GM19324 (cell line): ENCODE measurements around the gene ANXA6.
A peak's percentile ranks its signal among the peaks of the same experiment; 100 is the strongest.
"Not testable (repeated sequence)": the region's sequence is repeated elsewhere in the genome, so short reads cannot be mapped to it uniquely, and the experiment has no call there.

Experiments
- ATAC-seq: cut with Tn5 transposase; IDR thresholded peaks from one replicate; pipeline ENCODE4 v1.9.1; 2021; ENCODE audit warnings: mild to moderate bottlenecking, moderate library complexity; ENCODE audit not compliant: unreplicated experiment, low FRiP score

ANXA6 gene

DNA sequence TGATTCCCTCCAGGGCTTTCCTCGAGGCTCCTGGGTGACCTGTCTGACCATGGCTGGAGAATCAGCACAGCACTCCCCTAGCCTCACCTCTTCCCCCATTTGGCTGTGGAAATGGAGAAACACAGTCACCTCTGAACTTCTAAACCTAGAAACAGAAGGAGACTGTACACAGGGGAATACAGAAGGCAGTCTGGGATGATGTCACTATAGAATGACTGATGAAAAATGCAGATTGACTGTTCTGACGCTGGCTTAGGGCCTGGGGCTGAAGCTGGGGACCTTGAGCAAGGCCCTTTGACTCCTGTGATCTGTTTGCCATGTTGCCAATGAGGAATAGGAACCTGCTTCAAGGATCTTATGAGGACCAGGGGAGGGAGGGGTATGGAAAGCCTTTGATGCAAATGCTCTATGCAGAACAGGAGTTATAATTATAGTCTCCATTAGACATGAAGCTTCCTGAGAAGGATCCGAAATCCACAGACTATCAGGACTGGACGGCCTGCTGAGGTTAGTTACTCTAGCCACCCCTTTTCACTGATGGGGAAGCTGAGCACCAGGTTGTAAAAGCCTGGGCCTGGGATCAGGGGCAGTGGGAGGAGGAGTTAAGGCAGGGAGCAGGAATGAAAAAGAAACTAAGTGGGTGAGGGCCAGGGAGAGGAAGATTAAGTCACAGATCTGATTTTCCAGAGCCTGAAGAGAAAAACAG is 24.4 kb upstream of the ANXA6 start:
- ATAC-seq, result no peak

- ATAC-seq, result no peak
These were observed 22.7 kb upstream of the ANXA6 start for GRCh38 chr5:151180291-151180690.

DNA sequence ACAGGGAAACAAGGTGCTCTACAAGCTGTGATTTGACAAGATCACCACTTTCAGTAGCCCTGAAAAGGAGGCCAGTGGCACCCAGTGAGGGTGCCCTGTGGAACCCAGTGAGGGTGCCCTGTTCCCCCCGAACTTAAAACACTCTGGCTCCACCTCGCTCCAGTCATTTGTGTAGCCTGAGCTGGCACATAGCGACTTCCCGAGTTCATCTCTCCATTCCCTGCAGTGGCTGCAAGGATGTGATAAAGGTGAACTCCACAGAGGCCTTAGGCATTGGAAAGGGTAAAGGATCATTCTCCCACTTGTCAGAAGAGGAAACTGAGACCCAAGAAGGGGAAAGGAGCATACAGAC is 21.9 kb upstream of the ANXA6 start:
- no peak for ATAC-seq

GRCh38 chr5:151178777-151179488 is 21.4 kb upstream of the ANXA6 start:
- no peak for ATAC-seq

DNA sequence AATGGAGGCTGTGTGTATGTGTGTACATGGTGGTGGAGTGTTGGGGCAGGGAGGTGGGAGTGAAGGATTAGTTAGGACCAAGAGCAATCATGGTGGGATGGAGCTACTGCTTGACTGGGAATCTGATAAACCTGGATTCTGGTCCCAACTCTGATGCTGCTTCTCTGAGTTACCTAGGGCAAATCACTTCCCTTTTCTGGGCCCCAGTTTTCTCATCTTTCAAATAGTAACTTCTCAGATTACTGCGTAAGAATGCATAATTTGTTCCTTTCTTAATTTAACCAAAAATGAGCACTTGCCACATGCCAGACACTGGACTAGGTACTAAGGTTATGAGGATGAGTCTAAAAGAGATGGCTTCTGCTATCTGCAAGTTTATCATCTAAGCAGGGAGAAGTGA is 20.8 kb upstream of the ANXA6 start:
- ATAC-seq, result no peak

GRCh38 chr5:151176268-151176667 is 18.7 kb upstream of the ANXA6 start:
- not testable (repeated sequence) for ATAC-seq

DNA sequence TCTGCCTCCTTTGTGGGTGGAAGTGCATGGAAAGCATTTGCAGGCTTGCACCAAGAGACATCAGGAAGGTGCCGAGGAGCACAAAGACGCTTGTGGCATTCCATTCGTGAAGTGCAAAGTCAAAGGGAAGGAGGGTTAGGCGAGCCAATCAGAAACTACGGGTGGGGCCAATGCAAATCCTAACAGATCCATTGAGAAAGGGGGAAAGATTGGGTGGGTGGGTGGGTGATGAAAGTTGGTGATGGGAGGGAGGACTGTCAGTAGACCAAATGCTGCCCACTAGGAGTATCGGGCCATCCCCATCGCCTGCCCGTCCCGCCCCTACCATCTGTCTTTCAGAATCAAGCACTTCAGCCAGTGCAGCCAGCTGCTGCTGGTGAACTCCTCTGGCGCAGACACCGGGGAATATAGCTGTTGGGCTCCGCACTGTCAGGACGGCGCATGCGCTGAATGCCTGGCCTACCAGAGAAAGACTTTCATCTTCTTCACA is 17.1 kb upstream of the ANXA6 start:
- ATAC-seq, result no peak

- no peak for ATAC-seq
These were observed 16.4 kb upstream of the ANXA6 start for GRCh38 chr5:151173711-151174611.

- ATAC-seq, result no peak
These were observed 13.9 kb upstream of the ANXA6 start for GRCh38 chr5:151171529-151171928.

GRCh38 chr5:151168602-151169344 is 11.2 kb upstream of the ANXA6 start:
- no peak for ATAC-seq

DNA sequence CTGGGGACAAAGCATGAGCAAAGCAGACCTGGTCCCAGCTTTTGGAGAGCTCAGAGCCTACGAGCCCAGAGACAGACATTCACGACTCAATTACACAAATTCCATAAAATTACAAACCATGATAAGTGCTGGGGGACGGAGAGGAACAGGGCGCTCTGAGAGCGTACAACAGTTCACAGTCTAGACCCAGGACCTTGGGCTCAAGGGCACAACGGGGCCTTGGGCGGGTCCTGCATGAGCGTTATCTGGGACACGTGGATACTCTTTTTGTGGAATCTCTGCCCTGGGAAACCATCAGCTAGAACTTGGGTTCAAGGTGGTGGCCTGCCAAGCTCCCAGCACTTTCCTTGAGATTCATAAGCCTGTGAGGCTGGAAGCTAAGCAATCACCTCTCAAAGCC is 9.4 kb upstream of the ANXA6 start:
- no peak for ATAC-seq

- peak; percentile 76 for ATAC-seq
These were observed 7.3 kb upstream of the ANXA6 start for GRCh38 chr5:151164687-151165392.

GRCh38 chr5:151162776-151163175 is 5.2 kb upstream of the ANXA6 start:
- no peak for ATAC-seq

DNA sequence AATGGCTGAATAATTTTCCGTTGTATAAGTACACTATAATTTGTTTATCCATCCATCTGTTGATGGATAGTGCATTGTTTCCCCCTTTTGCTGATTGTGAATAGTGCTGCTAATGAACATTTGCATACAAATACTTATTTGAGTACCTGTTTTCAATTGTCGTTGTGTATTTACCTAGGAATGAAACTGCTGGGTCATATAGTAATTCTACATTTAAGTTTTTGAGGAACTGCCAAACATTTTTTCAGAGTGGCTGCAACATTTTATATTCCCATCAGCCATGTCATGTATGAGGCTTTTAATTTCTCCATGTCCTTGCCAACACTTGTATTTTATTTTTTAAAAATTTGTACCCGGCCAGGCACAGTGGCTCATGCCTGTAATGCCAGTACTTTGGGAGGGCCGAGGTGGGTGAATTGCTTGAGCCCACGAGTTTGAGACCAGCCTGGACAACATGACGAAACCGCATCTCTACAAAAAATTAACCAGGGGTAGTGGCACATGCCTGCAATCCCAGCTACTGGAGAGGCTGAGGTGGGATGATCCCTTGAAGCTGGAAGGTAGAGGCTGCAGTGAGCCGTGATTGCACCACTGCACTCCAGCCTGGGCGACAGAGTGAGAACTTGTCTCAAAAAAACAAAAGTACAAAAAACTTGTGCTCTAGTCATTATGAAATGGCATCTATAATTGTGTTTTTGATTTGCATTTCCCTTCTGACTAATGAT is 2.2 kb upstream of the ANXA6 start:
- no peak for ATAC-seq

DNA sequence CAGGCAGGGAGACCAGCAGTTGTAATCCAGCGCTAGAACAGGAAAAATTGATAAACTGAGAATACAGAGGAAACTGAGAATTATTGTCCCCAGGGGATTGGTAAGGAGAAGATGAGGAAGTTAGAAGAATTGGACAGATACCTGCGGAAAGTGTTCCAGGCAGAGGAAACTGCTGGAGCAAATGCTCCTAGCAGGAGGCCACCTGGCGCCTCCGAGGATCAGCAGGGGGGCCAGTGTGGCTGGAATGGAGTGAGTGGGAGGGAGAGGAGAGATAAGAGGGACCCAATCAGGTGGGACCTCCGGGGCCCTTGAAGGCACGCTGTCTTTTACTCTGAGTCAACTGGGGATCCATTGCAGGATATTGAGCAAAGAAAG is 695 bp upstream of the ANXA6 start:
- ATAC-seq, result no peak

DNA sequence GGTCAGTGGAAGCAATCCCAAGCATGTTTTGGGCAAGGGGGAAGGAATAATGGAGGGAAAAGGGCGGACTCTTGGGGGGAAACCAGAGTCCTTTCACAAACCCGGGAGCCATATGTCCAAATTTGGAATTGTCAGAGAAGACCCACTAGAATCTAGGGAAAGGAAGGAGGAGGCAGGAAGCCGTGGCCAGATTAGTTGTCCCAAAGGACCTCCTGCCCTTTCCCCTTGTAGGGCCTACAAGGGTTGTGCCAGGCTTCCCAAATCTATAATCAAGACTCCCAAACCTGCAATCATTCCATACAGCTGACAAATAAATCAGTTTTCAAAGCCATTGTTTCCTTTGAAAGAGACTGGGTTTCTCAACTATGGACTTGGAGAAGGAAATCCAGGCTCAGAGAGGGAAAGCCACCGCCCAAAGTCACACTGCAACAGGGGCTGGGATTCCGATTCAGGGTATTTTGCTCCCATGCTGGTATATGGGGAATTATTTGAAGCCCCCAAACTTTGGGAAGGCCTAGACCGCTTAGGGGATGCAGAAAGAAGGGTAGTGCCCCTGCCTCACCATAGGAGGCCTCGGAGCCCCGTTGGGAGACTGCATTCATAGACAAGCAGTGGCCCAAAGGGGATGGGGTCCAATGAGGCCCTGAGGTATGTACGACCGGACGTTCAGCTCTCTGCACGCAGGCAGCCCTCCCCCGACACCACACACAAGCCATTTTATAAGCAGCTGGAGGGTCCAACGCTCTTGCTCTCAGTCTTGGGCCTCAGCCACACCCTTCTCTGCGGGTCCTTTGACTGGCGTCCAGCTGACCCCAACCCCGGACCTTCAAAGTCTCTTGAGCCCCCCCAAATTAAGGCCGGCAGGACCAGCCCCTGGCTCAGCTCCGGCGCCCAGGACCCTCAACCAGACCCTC is 815 bp downstream of the ANXA6 start:
- no peak for ATAC-seq

- peak; percentile 34 for ATAC-seq
These were observed 1.6 kb downstream of the ANXA6 start for GRCh38 chr5:151155775-151156506.
